ENCODE results near the gene ERCC2. TPM values are rescaled to one million over a fixed set of nuclear protein-coding genes. Genes with fewer than 3 reads are reported as not detected.
"Not testable (repeated sequence)": the region's sequence is repeated elsewhere in the genome, so short reads cannot be mapped to it uniquely, and the experiment has no call there.

ERCC2 gene
- total RNA-seq, 2 donors from 2014 or later = 87.9 to 105 TPM

DNA sequence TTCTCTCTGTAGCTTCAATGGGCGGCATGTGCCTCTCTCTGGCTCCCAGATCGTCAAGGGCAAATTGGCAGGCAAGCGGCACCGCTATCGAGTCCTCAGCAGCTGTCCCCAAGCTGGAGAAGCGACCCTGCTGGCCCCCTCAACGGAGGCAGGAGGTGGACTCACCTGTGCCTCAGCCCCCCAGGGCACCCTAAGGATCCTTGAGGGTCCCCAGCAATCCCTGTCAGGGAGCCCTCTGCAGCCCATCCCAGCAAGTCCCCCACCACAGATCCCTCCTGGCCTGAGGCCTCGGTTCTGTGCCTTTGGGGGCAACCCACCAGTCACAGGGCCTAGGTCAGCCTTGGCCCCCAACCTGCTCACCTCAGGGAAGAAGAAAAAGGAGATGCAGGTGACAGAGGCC lies 37.7 kb upstream of the ERCC2 start:
- Histone ChIP-seq H3K4me3 (ENCODE audit: low read length) (no peak overlapping the region), H3K9ac (ENCODE audit: extremely low read depth, low read length, poor library complexity, severe bottlenecking) (no peak overlapping the region), H3K9me3 (ENCODE audit: control insufficient read depth, low read length) (no peaks in the 10 kb centered on the region), H3K27ac (ENCODE audit: low read depth, low read length) (no peak overlapping the region), H3K36me3 (ENCODE audit: control insufficient read depth, insufficient read depth, low read length) (peaks cover 17% of the 10 kb centered on the region), H3K4me1 (ENCODE audit: control insufficient read depth, insufficient read depth, low read length) (peaks cover 2% of the 10 kb centered on the region), H3K27me3 (ENCODE audit: control insufficient read depth, insufficient read depth, low read length, poor library complexity, severe bottlenecking) (no peaks in the 10 kb centered on the region)
- no peak for DNase-seq
- Mint-ChIP-seq H3K4me1 (peaks cover 13% of the 10 kb centered on the region), H3K27me3 (ENCODE audit: insufficient read depth) (peaks cover 6% of the 10 kb centered on the region), H3K36me3 (ENCODE audit: low read depth) (peaks cover 27% of the 10 kb centered on the region), H3K9me3 (no peaks in the 10 kb centered on the region), H3K27ac (no peak overlapping the region), H3K4me3 (peak overlapping the region; percentile 86)
- WGBS, 2 experiments (ENCODE audit: insufficient coverage in 1 of 2, insufficient read length in 1 of 2) = 93 to 94% methylated on average over 2 to 8 of the region's 8 CpGs
- TF ChIP-seq, protein P1, sequence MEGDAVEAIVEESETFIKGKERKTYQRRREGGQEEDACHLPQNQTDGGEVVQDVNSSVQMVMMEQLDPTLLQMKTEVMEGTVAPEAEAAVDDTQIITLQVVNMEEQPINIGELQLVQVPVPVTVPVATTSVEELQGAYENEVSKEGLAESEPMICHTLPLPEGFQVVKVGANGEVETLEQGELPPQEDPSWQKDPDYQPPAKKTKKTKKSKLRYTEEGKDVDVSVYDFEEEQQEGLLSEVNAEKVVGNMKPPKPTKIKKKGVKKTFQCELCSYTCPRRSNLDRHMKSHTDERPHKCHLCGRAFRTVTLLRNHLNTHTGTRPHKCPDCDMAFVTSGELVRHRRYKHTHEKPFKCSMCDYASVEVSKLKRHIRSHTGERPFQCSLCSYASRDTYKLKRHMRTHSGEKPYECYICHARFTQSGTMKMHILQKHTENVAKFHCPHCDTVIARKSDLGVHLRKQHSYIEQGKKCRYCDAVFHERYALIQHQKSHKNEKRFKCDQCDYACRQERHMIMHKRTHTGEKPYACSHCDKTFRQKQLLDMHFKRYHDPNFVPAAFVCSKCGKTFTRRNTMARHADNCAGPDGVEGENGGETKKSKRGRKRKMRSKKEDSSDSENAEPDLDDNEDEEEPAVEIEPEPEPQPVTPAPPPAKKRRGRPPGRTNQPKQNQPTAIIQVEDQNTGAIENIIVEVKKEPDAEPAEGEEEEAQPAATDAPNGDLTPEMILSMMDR (conservative IDR thresholded peaks at IDR 0.05) = no peak

DNA sequence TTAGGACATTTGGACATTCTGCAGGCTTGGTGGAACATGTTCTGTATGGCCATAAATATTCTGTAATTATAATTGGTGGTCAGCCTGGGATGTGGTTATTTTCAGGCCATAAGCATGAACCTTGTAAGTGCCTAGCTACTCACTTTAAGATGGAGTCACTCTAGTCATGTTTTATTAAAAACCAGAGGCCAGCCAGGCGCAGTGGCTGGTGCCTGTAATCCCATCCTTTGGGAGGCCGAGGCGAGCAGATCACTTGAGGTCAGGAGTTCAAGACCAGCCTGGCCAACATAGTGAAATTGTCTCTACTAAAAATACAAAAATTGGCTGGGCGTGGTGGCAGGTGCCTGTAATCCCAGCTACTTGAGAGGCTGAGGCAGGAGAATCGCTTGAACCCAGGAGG lies 37.2 kb upstream of the ERCC2 start:
- not testable (repeated sequence) for H3K27ac Mint-ChIP-seq; DNase-seq; H3K9me3 Mint-ChIP-seq; H3K9me3 ChIP-seq (ENCODE audit: control insufficient read depth, low read length); H3K4me1 ChIP-seq (ENCODE audit: control insufficient read depth, insufficient read depth, low read length); H3K27ac ChIP-seq (ENCODE audit: low read depth, low read length); H3K27me3 Mint-ChIP-seq (ENCODE audit: insufficient read depth); H3K27me3 ChIP-seq (ENCODE audit: control insufficient read depth, insufficient read depth, low read length, poor library complexity, severe bottlenecking); H3K9ac ChIP-seq (ENCODE audit: extremely low read depth, low read length, poor library complexity, severe bottlenecking)
- peak overlapping the region; percentile 86 for H3K4me3 Mint-ChIP-seq
- peaks cover 24% of the 10 kb centered on the region for H3K36me3 Mint-ChIP-seq (ENCODE audit: low read depth)
- H3K36me3 ChIP-seq (ENCODE audit: control insufficient read depth, insufficient read depth, low read length) = peaks cover 14% of the 10 kb centered on the region
- WGBS, 2 experiments (ENCODE audit: insufficient coverage in 1 of 2, insufficient read length in 1 of 2) = 92 to 94% methylated on average over 5 of the region's 5 CpGs
- H3K4me3 ChIP-seq (ENCODE audit: low read length) = peak overlapping the region; percentile 91
- H3K4me1 Mint-ChIP-seq = peaks cover 18% of the 10 kb centered on the region

DNA sequence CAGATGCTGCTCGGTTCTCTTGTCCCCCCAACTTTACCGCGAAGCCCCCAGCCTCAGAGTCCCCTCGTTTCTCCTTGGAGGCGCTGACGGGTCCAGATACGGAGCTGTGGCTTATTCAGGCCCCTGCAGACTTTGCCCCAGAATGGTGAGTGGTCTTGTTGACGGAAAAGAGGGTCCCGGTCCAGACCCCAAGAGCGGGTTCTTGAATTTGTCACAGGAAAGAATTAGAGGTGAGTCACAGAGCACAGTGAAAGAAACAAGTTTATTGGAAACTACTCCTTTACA lies 36.7 kb upstream of the ERCC2 start:
- H3K4me3 ChIP-seq (ENCODE audit: low read length) = peak overlapping the region; percentile 91
- TF ChIP-seq, protein P1 (conservative IDR thresholded peaks at IDR 0.05) = no peak
- no peaks in the 10 kb centered on the region for H3K9me3 Mint-ChIP-seq
- H3K9me3 ChIP-seq (ENCODE audit: control insufficient read depth, low read length) = no peaks in the 10 kb centered on the region
- WGBS, 2 experiments (ENCODE audit: insufficient coverage in 1 of 2, insufficient read length in 1 of 2) = 2 to 5% methylated on average over 4 to 10 of the region's 10 CpGs
- peaks cover 21% of the 10 kb centered on the region for H3K36me3 Mint-ChIP-seq (ENCODE audit: low read depth)
- no peak overlapping the region for H3K27ac ChIP-seq (ENCODE audit: low read depth, low read length)
- DNase-seq = no peak
- H3K4me1 Mint-ChIP-seq = peaks cover 20% of the 10 kb centered on the region
- H3K4me1 ChIP-seq (ENCODE audit: control insufficient read depth, insufficient read depth, low read length) = peaks cover 2% of the 10 kb centered on the region
- H3K36me3 ChIP-seq (ENCODE audit: control insufficient read depth, insufficient read depth, low read length) = peaks cover 14% of the 10 kb centered on the region
- peak overlapping the region; percentile 97 for H3K9ac ChIP-seq (ENCODE audit: extremely low read depth, low read length, poor library complexity, severe bottlenecking)
- peaks cover 6% of the 10 kb centered on the region for H3K27me3 Mint-ChIP-seq (ENCODE audit: insufficient read depth)
- peak overlapping the region; percentile 99 for H3K27ac Mint-ChIP-seq
- H3K27me3 ChIP-seq (ENCODE audit: control insufficient read depth, insufficient read depth, low read length, poor library complexity, severe bottlenecking) = no peaks in the 10 kb centered on the region
- peak overlapping the region; percentile 86 for H3K4me3 Mint-ChIP-seq
